Keratinocyte (primary cell): ENCODE measurements around the gene CHD2. TPM values are rescaled to one million over a fixed set of nuclear protein-coding genes. Genes with fewer than 3 reads are reported as not detected.

Experiments
- DNase-seq: peaks from one replicate; pipeline ENCODE4 v3.0.0-alpha.2; 2011; ENCODE audit warnings: low read depth, missing footprints, low spot score
- FAIRE-seq: peaks from 2 replicates; lab custom pipeline; 2011; peaks lifted over from hg19 to GRCh38; lab: Jason Lieb, UNC
- H2AFZ ChIP-seq: 2 replicates; pipeline ENCODE4 v1.6.0; 2012; ENCODE audit warnings: low read length, control low read depth, inconsistent platforms; ENCODE audit not compliant: control insufficient read depth
- H3K27ac ChIP-seq: 2 replicates; pipeline ENCODE4 v1.5.1; 2011; ENCODE audit warnings: low read length; ENCODE audit not compliant: control insufficient read depth, insufficient read depth
- H3K27me3 ChIP-seq: 3 replicates; pipeline ENCODE4 v1.6.0; 2011; ENCODE audit warnings: low read length; ENCODE audit not compliant: control insufficient read depth, insufficient read depth; ENCODE audit errors: extremely low read depth
- H3K36me3 ChIP-seq, 2 experiments: 2 replicates in 1 of 2; 3 replicates in 1 of 2; pipeline ENCODE4 v1.5.1; 2011; ENCODE audit warnings: low read length in 2 of 2, mild to moderate bottlenecking in 1 of 2; ENCODE audit not compliant: control insufficient read depth in 2 of 2, insufficient read depth in 2 of 2; ENCODE audit errors: extremely low read depth in 1 of 2
- H3K4me1 ChIP-seq: 3 replicates; pipeline ENCODE4 v1.5.1; 2011; ENCODE audit warnings: low read length; ENCODE audit not compliant: control insufficient read depth, insufficient read depth; ENCODE audit errors: extremely low read depth
- H3K4me2 ChIP-seq: 3 replicates; pipeline ENCODE4 v1.6.0; 2011; ENCODE audit warnings: low read depth, low read length; ENCODE audit not compliant: control insufficient read depth, insufficient read depth; ENCODE audit errors: extremely low read depth
- H3K4me3 ChIP-seq, 3 experiments: fragments of 200-600 bp in 1 of 3; sonication (generic) in 1 of 3; 2 replicates in 2 of 3; 3 replicates in 1 of 3; pipeline ENCODE4 v1.5.1; 2011 to 2016; ENCODE audit warnings: low read length in 3 of 3, mild to moderate bottlenecking in 3 of 3, control low read depth in 2 of 3, inconsistent platforms in 1 of 3, low read depth in 1 of 3, mixed read lengths in 1 of 3, mixed run types in 1 of 3, moderate library complexity in 1 of 3; ENCODE audit not compliant: control insufficient read depth in 2 of 3, insufficient read depth in 2 of 3; ENCODE audit errors: extremely low read depth in 1 of 3
- H3K79me2 ChIP-seq: 2 replicates; pipeline ENCODE4 v1.6.0; 2012; ENCODE audit warnings: low read length; ENCODE audit not compliant: control insufficient read depth, insufficient read depth
- H3K9ac ChIP-seq: 3 replicates; pipeline ENCODE4 v1.6.0; 2011; ENCODE audit warnings: low read length; ENCODE audit not compliant: control insufficient read depth, insufficient read depth; ENCODE audit errors: extremely low read depth
- H3K9me1 ChIP-seq: 3 replicates; pipeline ENCODE4 v1.6.0; 2011; ENCODE audit warnings: low read length; ENCODE audit not compliant: control insufficient read depth, insufficient read depth; ENCODE audit errors: extremely low read depth
- H3K9me3 ChIP-seq: 2 replicates; pipeline ENCODE4 v1.5.1; 2012; ENCODE audit warnings: low read depth, low read length; ENCODE audit not compliant: control insufficient read depth
- H4K20me1 ChIP-seq: 3 replicates; pipeline ENCODE4 v1.6.0; 2011; ENCODE audit warnings: low read length; ENCODE audit not compliant: control insufficient read depth, insufficient read depth; ENCODE audit errors: extremely low read depth
- EZH2 ChIP-seq: IDR thresholded peaks from one replicate; pipeline ENCODE4 v1.6.1; 2012; ENCODE audit warnings: inconsistent platforms, mild to moderate bottlenecking, low read length, moderate library complexity
- dilution Hi-C: fragments of 300-500 bp; cut with MboI; formaldehyde crosslinking; loops from one replicate; pipeline ENCODE4 v1.7.0; 2020; ENCODE audit warnings: low sequenced_read_pairs; ENCODE audit not compliant: extremely low pct_ligation_motif_present
- polyA plus RNA-seq, 5 experiments: library from polyadenylated mRNA; depleted of rRNA in 3 of 5; stranded (reverse) in 3 of 5; stranded (forward) in 1 of 5; unstranded in 1 of 5; fragments of >200 nt; gene quantifications; 1 replicate in 1 of 5; 2 replicates in 3 of 5; 3 replicates in 1 of 5; pipeline versions ENCODE4 v1.2.1 to v1.2.3, GENCODE V29; 2011 to 2012; ENCODE audit warnings: missing spikeins in 2 of 5, low read depth in 1 of 5, low replicate concordance in 1 of 5
- TF ChIP-seq, protein P1 (sequence below), 3 experiments: IDR thresholded peaks in 1 of 3; conservative IDR thresholded peaks in 1 of 3; optimal IDR thresholded peaks in 1 of 3; 2 replicates in 2 of 3; 3 replicates in 1 of 3; pipeline versions ENCODE3 to v1.5.1; 2011; ENCODE audit warnings: low read length in 3 of 3, mild to moderate bottlenecking in 3 of 3, moderate library complexity in 2 of 3, control low read depth in 1 of 3, inconsistent platforms in 1 of 3; ENCODE audit not compliant: insufficient read depth in 2 of 3; ENCODE audit errors: extremely low read depth in 1 of 3

CHD2 gene
- polyA plus RNA-seq, 1 donor (not counting 4 experiments of a cell fraction or from before 2014, with no cell fraction given), result 62.0 TPM

DNA sequence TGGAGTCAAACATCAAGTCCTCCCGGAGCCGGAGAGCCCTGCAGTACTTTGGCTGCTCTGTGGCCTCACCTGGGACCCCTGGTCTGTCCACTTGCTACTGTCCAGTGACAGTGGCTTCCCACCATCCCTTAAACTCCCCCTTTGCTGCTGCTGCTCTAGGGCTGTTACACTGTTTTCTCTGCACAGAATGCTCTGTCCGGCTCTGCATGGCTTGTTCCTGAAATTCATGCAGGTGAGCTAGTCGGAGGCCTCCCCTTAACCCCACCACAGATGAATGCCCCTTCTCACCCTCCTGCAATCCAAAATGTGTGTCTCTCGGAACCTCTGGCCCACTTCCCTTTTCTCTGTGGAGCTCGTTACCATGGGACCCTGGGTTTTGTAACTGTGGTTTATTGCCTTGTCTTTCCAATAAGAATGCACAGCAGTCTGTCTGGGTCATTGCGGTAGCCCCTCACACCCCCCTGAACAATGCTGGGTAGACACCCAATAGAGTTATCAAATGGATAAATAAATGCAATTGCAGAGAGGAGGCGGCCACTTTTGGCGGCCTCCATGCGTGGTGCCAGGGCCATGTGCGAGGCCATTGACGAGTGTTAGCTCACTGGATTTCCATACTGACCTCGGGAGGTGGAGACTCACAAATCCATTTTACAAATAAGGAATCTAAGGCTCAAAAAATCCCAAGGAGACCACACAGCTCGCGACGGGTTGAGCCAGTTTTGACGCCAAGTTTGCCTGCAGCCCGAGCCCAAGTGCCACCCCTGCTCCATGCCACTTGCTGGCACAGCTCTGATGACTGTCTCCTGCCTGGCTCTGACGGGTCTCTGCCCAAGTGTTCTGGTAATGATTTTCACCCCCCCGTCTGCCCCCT is 140.4 kb downstream of the CHD2 start:
- H3K36me3 ChIP-seq, result no peaks in the 10 kb centered on the region
- H3K27me3 ChIP-seq, result peaks cover 11% of the 10 kb centered on the region
- no peak for DNase-seq
- H3K4me2 ChIP-seq, result no peak overlapping the region
- no peaks in the 10 kb centered on the region for H4K20me1 ChIP-seq
- H3K79me2 ChIP-seq, result no peaks in the 10 kb centered on the region
- no peak overlapping the region for H3K4me3 ChIP-seq
- H3K9ac ChIP-seq, result no peak overlapping the region
- H3K9me3 ChIP-seq, result no peaks in the 10 kb centered on the region
- no peaks in the 10 kb centered on the region for H3K9me1 ChIP-seq
- peaks cover 7% of the 10 kb centered on the region for H3K4me1 ChIP-seq
- no peak for TF ChIP-seq EZH2
- TF ChIP-seq, protein P1, sequence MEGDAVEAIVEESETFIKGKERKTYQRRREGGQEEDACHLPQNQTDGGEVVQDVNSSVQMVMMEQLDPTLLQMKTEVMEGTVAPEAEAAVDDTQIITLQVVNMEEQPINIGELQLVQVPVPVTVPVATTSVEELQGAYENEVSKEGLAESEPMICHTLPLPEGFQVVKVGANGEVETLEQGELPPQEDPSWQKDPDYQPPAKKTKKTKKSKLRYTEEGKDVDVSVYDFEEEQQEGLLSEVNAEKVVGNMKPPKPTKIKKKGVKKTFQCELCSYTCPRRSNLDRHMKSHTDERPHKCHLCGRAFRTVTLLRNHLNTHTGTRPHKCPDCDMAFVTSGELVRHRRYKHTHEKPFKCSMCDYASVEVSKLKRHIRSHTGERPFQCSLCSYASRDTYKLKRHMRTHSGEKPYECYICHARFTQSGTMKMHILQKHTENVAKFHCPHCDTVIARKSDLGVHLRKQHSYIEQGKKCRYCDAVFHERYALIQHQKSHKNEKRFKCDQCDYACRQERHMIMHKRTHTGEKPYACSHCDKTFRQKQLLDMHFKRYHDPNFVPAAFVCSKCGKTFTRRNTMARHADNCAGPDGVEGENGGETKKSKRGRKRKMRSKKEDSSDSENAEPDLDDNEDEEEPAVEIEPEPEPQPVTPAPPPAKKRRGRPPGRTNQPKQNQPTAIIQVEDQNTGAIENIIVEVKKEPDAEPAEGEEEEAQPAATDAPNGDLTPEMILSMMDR (optimal IDR thresholded peaks at IDR 0.05 in 1 of 3, IDR thresholded peaks at IDR 0.05 in 1 of 3, conservative IDR thresholded peaks at IDR 0.05 in 1 of 3; ENCODE audit: extremely low read depth in 1 of 3, insufficient read depth in 2 of 3, low read length in 3 of 3), result no peak
- no peak for FAIRE-seq
- dilution Hi-C loops, result no loop called here
- no peak overlapping the region for H3K27ac ChIP-seq
- no peak overlapping the region for H2AFZ ChIP-seq

DNA sequence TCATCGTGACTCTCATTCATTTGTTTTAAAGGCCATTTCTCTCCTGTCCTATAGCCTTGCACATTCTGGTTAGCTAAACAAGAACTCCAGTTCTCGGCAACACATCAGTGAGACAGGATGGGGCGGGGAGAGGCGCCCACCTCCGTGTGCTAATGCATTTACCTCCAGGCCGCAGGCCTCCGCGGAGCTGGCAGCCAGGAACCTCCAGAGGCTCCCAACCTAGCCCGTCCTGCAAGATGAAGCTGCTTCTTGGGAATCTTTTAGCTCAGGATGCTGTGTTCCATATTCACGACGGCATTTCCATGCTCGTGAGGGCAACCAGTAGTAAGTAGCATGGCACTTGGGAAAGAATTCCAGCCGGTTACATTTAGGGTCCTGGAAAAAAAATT is 141.0 kb downstream of the CHD2 start:
- dilution Hi-C loops, result no loop called here
- no peaks in the 10 kb centered on the region for H3K36me3 ChIP-seq

More for the DNA sequence above, 141.0 kb downstream of the CHD2 start:
- H3K4me1 ChIP-seq, result peaks cover 7% of the 10 kb centered on the region
- no peaks in the 10 kb centered on the region for H4K20me1 ChIP-seq
- TF ChIP-seq, protein P1 (optimal IDR thresholded peaks at IDR 0.05 in 1 of 3, IDR thresholded peaks at IDR 0.05 in 1 of 3, conservative IDR thresholded peaks at IDR 0.05 in 1 of 3; ENCODE audit: extremely low read depth in 1 of 3, insufficient read depth in 2 of 3, low read length in 3 of 3), result no peak
- TF ChIP-seq EZH2, result no peak
- no peak overlapping the region for H2AFZ ChIP-seq
- H3K79me2 ChIP-seq, result no peaks in the 10 kb centered on the region
- H3K4me2 ChIP-seq, result no peak overlapping the region
- DNase-seq (no peak), FAIRE-seq (no peak)
- peaks cover 11% of the 10 kb centered on the region for H3K27me3 ChIP-seq
- H3K9ac ChIP-seq, result no peak overlapping the region
- H3K9me3 ChIP-seq, result no peaks in the 10 kb centered on the region
- no peaks in the 10 kb centered on the region for H3K9me1 ChIP-seq
- no peak overlapping the region for H3K27ac ChIP-seq
- H3K4me3 ChIP-seq, result no peak overlapping the region
